NCI-H774 (cell line): ENCODE data around the gene PTPRD.

Experiments used
- DNase-seq: peaks from one replicate; lab custom pipeline; 2025; lab: John Stamatoyannopoulos, UW

PTPRD gene

DNA sequence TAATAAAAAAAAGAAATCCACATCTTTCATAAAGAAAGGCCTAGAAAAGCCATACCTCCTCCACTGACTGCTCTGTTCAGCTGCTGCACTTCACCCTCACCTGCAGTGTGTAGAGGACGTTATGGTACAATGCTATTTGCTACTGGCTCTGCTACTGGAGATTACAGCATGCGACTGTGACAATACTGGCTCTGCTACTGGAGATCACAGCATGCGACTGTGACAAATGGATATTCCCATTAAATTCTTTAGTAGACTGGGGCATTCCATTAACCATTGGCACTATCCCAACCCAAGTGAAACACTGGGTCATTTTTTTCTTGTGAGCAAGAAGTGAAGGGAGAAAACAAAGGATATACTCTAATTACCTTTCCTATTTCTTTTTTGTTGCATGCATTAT is 1749.7 kb downstream of the PTPRD start:
- DNase-seq = no peak

DNA sequence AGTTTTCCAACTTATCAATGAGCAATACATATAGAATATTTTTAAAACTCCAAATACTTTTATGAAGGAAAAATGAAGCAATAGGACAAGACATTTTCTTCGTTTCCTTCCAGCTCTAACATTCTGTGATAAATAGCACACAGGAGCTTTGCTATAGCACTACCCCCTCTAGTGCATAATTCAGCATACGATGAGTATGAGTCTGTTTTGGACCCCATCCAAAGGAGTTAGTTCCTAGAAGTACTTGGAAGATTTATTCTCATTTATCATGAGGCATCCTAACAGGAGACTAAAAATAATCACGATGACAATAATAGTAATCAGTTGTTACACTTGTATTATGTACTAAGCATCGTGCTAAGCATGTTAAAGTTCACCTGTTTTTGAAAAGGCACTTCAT is 1751.9 kb downstream of the PTPRD start:
- no peak for DNase-seq

DNA sequence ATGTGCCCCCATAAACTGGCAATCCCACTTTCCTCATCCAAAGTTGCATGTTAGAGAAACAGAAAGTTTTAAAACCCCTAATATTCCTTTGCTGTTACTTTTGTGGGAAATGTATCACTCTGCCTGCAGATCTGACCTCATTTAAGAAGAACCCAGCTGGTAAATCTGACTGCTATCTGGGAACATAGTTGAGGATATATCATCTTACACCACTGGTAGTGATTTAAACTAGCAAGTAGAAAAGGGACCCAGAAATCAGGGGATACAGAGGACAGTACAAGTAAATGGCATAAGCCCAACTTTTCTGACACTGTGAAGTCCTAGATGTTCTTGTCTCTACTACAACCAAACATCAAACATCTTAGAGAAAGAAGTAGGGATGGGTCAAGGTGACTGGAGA is 1752.7 kb downstream of the PTPRD start:
- DNase-seq = no peak

DNA sequence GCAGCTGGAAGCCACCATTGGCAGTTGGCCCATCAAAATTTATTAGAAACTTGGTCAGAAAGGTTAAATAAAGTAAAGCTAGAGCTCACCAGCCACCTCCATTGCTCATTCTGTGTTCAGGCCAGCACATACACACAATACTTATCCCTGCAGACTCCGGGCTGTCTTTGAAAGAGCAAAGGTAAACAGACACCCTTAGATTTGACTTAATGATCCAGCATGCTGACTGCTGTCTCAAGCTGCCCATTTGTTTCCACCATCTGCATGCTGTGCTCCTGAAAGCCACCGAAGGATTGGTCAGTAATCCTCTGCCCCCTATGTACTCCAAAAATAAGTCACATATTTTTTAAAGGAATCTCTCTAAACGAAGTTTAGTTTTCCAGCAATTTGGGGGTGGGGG is 1753.4 kb downstream of the PTPRD start:
- no peak for DNase-seq

DNA sequence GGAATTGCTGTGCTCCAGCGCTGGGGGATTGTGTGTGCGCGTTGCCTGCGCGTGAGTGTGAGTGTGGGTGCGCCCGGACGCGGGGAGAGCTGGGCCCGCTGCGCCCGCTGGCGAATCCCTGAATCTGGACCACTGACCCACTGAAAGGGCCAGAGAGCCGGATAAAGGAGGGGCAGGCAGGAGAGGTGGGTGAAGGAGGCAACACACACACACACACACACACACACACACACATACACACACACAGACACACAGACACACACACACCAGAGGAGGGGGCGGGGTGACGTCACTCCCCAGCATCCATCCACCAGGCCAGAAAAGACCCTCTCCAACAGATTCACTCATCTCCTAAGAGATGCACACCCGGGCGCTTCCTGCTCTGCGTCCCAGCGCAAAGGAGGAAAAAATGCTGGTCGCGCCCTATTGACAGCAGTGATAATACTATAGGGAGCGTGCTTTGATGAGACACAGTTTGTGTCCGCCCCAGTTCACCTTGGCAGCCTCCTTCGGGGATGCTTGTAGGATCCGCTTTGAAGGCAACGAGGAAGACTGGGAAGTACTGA is 1754.1 kb downstream of the PTPRD start:
- no peak for DNase-seq

DNA sequence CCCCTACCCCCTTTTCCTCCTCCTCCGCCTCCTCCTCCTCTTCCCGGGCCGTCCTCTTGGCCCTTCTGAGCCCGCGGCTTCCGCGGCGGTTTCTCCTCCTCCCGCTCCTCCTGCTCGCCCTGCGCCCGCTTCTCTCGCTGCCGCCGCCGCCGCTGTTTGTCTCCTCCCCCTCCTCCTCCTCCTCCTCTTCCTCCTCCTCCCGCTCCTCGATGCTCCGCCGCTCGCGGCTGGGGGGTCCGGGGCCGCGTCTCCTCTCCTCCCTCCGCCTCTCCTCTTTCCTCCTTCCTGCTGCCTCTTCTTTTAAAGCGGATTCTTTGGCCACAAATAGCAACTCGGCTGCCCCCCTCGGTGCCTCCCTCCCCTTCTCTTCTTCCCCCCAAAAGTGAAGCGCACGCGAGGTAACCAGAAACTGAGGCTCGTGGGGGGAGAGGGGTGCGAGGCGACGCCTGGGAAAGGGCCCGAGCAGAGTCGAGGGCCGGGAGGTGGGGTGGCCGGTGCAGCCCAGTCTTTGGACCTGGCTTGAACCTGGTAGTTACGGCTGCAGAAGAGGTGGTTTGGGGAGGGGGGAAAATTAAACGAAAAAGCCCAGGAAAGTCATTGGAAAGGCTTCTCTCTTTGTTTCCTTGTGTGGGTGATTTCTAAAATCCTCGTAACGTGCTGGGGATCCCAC is 1754.7 kb downstream of the PTPRD start:
- peak; percentile 38 for DNase-seq

DNA sequence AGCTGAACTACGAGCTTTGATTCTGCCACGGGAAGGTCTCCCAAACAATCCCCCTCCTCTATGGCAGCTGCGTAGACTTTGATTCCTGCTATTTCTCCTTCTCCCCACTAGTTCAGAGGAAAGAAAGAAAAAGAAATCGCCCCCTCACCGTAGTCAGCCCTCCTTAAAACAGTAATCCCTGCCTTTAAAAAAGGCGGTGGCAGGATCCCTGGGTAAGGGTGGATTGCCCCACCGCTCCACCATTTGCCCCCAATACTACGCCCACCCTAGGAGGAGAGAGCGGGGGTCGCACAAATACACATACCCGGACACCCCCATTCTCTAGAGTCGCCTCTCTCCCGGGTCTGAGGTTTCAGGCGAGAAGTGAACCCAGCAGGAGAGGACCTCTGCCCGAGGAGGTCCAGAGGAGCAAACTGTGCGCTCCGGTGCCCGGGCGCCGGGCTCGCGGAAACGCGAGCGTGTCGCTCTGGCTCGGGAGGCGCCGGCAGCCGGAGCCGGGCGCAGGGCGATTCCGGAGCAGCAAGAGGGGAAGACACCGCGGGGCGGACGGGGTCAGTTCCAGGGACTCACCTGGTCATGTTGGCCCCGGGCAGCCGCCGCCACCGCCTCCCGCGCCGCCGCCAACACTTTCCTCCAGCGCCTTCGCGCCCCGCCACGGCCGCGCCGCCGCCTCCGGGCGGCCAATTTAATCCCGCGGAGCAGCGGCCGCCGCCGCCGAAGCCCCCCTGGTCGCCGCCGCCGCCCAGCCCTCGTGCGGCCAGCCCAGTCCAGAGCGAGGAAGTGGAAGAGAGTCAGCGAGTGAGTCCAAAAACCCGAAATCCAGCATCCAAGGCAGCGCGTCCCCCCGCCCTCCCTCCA is 1755.5 kb downstream of the PTPRD start:
- peak; percentile 39 for DNase-seq

DNA sequence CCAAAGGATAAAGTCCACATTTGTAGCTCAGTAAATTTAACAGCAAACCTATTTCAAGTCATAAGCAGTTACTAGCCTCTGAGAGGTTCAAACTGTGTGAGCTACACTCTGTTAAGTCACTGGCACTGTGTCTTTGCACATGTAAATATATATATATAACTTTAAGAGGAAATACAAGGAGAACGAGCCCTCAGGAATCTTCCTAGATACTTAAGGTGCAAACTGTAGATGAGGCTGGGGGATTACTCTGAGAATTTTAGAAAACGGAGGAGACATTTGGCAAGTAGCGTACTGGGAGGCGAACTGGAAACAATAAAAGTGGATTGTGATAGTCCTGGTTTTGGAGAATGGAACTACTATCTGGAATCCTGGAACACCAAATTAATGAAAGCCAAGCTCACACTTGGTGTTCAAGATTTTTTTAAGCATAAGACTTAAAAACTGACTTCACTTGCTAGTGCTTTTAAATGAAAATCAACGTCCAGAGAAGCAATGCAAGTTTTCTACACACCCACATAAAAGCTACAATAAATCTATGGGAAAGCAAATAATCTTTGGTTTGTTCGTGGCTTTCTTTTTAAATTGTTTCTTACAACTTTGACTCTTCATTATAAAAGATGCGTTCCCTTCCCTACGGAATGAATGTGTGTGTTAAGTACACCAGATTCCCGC is 1756.3 kb downstream of the PTPRD start:
- no peak for DNase-seq

DNA sequence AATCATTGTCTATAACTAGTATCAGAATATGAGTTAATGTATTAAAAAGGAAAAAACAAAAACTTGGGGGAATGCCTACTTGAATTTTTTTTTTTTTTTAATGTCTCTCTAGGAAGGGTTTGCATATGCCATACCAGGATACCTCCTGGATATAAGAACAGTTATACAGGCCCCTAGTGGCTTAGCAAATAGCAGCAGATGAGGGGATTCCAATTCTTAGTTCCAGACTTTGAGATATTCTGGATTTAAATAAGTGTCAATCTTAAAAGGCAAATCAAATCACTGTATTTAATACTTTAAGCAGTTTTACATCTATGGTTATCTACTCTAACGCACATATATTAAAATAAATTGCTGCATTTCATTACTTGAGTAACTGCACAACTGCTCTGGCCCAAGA is 1757.8 kb downstream of the PTPRD start:
- DNase-seq = no peak

DNA sequence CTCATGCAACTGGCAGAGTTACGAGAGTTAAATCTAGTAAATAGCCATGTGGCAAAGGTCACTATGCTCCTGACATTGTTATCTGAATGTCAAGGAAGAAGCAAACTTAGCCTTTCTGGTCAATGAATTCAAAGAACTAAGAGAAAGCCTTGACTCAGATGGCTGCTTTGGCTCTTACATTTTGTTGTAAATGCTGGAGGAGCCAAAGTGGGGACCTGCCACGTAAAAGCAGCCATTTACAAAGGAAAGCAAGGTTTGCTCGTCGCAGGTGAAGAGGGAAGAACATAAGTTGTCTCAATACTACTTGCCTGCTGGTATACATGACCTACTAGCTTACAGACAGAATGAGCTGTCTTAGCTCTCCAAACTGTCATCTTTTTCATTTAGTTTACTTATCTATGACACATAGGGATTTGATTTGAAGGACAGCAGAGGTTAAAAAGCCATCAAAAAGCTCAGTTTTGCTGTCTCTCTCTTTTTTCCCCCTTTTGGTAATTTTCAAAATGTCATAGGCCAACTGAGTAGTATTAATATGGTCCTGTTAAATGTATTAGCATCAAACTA is 1760.4 kb downstream of the PTPRD start:
- no peak for DNase-seq

DNA sequence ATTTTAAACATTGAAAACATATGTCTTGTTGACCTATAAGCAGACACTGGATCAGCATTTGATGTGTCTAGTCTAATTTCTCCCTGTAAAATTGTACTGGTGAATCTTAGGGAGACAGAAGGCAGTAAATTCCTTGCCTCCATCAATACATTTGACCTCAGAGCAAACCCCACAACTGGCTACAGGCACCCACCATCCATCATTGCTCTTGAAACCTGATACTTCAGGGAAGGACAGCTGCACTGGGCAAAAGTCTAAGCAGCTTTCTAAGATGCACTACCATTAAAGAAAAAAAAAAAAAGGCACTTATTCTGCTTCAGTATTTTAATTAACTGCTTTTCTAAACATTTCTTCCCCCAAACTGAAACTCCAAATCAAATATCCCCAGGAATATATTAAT is 1761.9 kb downstream of the PTPRD start:
- DNase-seq = no peak

DNA sequence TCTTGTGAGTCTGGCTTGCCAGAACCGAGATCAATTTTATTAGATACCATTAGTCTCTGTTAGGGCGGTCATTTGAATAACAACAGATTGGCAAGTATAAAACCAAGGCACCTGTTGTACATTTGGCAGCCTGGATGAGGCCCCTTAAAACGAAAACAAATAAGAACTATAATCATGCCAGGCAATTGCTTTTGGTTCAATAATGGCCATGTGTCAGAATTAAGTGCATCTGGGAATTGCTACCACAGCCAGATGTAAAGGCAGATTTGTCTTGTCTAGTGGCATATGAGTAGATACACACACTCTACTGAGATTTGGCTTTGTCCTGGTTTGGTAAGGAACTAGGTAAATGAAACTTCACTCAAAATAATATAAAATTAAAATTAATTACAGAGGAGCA is 1767.0 kb downstream of the PTPRD start:
- DNase-seq = no peak

DNA sequence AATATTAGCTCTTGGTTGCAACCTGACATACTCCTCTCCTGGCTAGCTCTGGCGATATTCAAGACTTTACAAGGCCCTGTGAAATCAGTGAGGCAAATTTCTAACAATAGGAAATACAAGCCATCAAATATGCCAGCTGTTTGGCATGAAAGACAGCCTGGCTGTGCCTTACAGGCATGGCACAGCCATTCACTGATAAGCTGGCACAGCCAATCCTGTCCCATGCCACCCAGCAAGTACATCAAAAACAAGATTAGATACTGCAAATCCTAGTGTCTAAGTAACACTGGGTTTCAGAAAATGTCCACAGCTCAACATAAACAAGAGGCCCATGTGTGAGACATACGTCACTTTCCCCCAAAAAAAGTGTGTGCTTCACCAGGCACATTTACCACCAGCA is 1767.4 kb downstream of the PTPRD start:
- no peak for DNase-seq

DNA sequence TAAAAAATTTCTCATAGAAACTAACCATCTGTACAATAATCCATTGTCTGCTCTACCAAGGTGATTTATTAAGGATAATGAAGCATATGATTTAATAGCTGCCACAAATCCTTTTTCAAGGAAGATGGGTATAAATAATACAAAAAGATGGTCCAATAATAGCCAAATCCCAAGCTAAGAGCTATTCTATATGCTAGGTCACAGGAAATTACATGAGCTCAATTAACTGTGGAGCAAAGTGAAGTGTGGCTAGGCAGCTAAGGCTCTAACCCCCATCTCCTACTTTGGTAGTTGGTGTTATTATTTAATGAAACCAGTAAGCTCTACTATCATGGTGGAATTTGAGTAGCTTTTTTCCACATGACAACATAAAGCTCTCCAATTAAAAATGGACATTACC is 1768.3 kb downstream of the PTPRD start:
- no peak for DNase-seq

DNA sequence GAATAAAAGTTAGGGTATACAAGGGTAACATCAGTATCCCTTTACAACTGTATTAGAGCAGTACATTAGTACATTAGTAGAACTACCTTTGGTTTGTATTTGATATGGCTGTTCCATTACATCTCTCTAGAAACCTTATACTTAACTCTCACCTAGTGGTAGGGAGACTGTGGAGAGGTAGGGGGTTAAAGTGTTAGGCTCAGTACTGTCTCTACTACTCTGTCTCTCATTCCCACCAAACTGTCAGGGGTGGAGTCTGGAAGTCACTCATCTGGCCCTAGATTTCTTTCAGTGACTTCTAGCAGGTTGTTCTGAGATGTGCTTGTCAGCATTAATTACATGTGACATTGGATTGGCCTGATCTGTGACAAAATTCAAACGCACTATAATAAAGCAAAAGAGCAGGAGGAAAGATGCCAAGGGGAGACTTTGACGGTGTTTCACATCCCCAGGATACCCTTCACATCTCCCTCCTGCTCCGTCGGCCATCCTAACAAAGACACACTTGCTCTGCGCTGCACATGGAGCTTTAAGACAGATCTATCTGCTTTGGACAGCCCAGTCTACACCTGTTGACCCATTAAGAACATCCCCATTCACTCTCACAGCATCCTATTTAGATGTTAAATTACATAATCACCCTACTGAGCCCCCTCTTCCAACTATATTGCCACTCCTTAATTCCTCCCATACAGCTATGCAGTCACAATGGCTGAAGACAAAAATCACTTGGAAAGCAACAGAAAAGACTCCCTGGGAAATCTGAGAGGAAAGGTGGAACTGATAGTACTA is 1770.2 kb downstream of the PTPRD start:
- DNase-seq = no peak

DNA sequence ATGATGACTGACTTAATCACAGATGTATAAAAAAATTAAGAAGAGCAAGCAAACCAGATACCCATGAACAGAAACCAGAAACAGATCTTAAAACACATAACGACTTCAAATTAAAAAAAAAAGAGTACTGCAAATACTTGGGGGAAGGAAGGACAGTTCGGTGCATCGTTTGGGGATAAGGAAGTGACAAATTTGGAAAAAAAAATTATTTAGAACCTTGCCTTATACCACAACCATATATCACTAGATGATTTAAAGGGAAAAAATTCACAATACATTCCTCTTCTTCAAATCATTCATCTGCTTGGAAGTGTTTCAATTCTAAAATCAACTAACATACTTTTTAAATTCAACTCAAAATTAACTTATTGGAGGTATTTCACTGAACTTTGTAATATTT is 1774.7 kb downstream of the PTPRD start:
- no peak for DNase-seq

DNA sequence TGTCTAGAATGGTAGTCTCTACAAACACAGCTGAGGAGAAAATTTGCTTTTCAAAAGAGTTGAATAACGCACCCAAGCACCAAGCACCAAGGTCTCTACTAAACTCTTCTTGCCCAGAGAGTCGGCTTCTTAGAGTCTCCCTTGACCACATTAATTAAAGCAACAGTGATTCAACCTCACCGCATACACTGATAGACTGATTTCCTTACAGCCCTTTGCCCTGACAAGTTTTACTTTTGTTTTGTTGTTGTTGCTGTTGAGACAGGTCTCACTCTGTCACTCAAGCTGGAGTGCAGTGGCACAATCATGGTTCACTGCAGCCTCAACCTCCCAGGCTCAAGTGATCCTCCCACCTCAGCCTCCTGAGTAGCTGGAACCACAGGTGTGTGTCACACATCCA is 1777.5 kb downstream of the PTPRD start:
- DNase-seq = no peak

DNA sequence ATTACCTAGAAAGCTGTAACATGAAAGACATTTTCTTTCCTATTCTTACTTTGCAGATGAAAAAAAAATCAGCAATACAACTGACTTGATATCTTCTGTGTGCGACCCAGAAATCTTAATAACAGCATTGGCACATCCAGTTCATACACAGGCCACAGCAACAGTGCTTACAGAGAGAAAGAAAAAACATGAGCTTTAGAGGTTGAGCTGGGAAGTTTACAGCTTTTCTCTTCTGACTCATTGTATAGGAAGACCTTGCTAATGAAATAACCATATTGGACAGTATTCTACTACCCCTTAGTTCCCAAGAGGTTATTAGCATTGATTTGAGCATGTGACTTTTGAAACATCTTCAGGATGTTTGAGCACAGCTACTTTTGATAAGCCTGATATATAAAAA is 1779.8 kb downstream of the PTPRD start:
- DNase-seq = no peak

DNA sequence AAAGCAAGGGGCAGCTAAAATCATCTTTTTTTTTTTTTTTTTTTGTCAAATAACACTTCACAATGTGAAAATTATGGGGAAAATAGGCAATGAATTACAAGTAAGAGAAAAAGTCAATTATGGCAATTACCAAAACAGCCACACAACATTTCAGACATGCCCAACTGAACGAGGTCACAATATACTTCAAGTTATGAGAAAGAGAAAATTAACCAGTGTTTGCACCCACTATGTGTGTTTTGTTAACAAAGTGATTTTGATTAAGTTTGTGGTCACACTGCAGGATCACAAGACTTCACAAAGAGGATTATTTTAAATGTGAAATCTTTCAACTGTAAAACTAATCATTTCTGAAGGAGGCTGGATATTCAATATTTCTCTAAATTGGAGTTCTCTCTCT is 1780.4 kb downstream of the PTPRD start:
- no peak for DNase-seq

DNA sequence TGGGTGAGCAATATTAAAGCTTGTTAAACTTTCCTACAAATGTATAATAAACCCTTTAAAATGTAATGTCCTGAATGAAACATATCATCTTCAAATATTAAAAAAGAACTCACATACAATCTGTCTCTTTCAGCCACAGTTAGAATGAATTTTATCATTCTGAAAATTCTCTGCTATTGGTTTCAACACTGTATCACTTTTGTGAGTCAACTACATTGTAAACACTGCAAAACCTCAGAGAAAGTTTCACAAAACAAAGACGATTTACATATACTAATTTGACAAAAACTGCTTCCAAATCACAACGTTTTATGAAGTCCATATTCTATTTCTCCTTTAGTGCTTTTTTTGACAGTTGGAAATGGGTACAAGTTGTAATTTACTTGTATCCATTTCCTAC is 1781.2 kb downstream of the PTPRD start:
- no peak for DNase-seq

DNA sequence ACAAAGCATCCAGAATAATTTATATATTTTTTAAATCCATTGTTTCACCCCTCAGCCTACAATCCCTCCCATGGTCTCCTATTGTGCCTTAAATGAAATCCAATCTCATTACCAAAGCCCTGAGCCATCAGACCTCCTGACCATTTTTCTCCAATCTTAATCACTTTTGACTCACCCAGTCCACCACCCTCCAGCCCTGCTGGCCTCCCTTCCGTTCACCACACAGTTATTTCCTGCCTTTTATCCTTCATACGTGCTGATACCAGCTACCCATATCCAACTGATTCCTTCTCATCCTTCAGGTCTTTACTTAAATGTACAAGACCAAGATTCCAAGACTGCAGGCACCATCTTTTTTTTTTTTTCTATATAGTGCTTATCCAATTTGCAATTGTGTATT is 1786.5 kb downstream of the PTPRD start:
- DNase-seq = no peak
